Kidney (tissue), 14 donors: ENCODE measurements around the gene AKAP13. TPM values are rescaled to one million over a fixed set of nuclear protein-coding genes. Genes with fewer than 3 reads are reported as not detected.

ENCODE experiments used
- DNase-seq, 5 donors: peaks; one replicate each; pipeline ENCODE4 v3.0.0-alpha.2; 2013 to 2020
- FAIRE-seq: peaks from 2 replicates; lab custom pipeline; 2012; peaks lifted over from hg19 to GRCh38; lab: Jason Lieb, UNC
- H3K27ac ChIP-seq, 2 donors: one replicate each; pipeline ENCODE4 v1.7.0; 2013; ENCODE audit warnings: low read depth in 2 of 2, low read length in 2 of 2, inconsistent platforms in 1 of 2
- H3K27me3 ChIP-seq: one replicate; pipeline ENCODE4 v1.7.1; 2013; ENCODE audit warnings: low read length, inconsistent platforms; ENCODE audit not compliant: control insufficient read depth, insufficient read depth
- H3K36me3 ChIP-seq, 3 donors: one replicate each; pipeline versions ENCODE4 v1.7.0 to v1.7.1; 2013; ENCODE audit warnings: low read length in 3 of 3, control low read depth in 1 of 3, inconsistent platforms in 1 of 3; ENCODE audit not compliant: insufficient read depth in 3 of 3, control insufficient read depth in 2 of 3
- H3K4me1 ChIP-seq, 3 donors: one replicate each; pipeline versions ENCODE4 v1.7.0 to v1.7.1; 2013; ENCODE audit warnings: low read length in 3 of 3, inconsistent platforms in 1 of 3, low read depth in 1 of 3; ENCODE audit not compliant: control insufficient read depth in 2 of 3, insufficient read depth in 2 of 3
- H3K4me3 ChIP-seq, 3 donors: one replicate each; pipeline versions ENCODE4 v1.7.0 to v1.8.1; 2013; ENCODE audit warnings: low read length in 3 of 3, control low read depth in 1 of 3, inconsistent platforms in 1 of 3
- H3K9ac ChIP-seq, 3 donors: one replicate each; pipeline versions ENCODE4 v1.7.0 to v1.7.1; 2013; ENCODE audit warnings: low read length in 3 of 3, control low read depth in 1 of 3, inconsistent platforms in 1 of 3
- H3K9me3 ChIP-seq, 3 donors: one replicate each; pipeline versions ENCODE4 v1.7.0 to v1.7.1; 2013; ENCODE audit warnings: low read length in 3 of 3, control low read depth in 1 of 3, inconsistent platforms in 1 of 3; ENCODE audit not compliant: control insufficient read depth in 2 of 3, insufficient read depth in 1 of 3
- intact Hi-C: fragments of 100-400 bp; cut with DNase I; formaldehyde crosslinking; loops from one replicate; pipeline ENCODE4 v1.11.1; 2022
- polyA plus RNA-seq: library from polyadenylated mRNA; stranded (reverse); fragments of 350-450 nt; fragmentation: Illumina TruSeq; extraction: RNeasy Lipid Tissue Mini Kit (QIAGEN cat#74804); gene quantifications from one replicate; pipeline ENCODE4 v1.2.3, GENCODE V29; 2014; ENCODE audit warnings: low read depth, low replicate concordance; ENCODE audit not compliant: insufficient read depth
- total RNA-seq: library from RNA; stranded (reverse); fragmentation: NEBNext Ultra II Directional; extraction: Animal tissue kit (Norgen Biotek cat#: 25700); gene quantifications from one replicate; pipeline ENCODE4 v1.2.1, GENCODE V29; 2021
- TF ChIP-seq, protein P1 (sequence below): IDR thresholded peaks from 3 replicates; pipeline ENCODE4 v1.5.1; 2012; ENCODE audit warnings: mild to moderate bottlenecking, moderate library complexity, borderline replicate concordance; ENCODE audit not compliant: insufficient read depth; ENCODE audit errors: extremely low read depth
- donor health status: control.
- donor health status: control.
- donor health status: control.
- donor health status: control.
- donor health status: control.
- donor health status: DM: yes; HTN: yes; CAD: no.
- donor health status: Normal renal cell carcinoma (clear cell type).

Gene AKAP13
- total and polyA plus RNA-seq, 2 donors from 2014 or later: 18.8 to 174 TPM

DNA sequence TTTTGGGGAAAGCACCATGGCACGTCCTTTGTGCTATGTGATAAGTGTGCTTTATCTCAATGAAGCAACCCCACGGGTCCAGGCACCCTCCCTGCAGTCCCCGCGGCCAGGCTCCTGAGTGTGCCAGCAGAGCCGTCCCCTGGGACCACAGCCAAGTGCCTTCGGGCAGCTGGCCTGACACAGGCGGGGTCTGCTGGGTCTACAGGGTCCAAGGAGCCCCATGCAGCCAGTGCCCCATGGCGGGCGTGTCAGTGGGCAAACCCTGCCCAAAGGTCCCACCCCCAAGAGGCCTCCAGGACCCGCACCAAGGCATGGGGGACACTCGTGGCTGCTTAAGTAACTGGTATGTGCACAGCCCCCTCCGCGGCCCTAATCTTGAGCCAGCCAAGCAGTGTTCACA is 379.0 kb downstream of the AKAP13 start:
- DNase-seq (peak in 1 of 5 donors; percentile 74), FAIRE-seq (no peak)
- intact Hi-C loops: no loop called here
- no peak overlapping the region for H3K27ac ChIP-seq
- H3K4me3 ChIP-seq: no peak overlapping the region
- H3K4me1 ChIP-seq: peaks cover 0 to 20% (median 17%) of the 10 kb centered on the region in 3 donors
- H3K36me3 ChIP-seq: peaks cover 0 to 4% (median 0%) of the 10 kb centered on the region in 3 donors
- H3K9me3 ChIP-seq: no peaks in the 10 kb centered on the region
- no peak overlapping the region for H3K9ac ChIP-seq
- TF ChIP-seq, protein P1, sequence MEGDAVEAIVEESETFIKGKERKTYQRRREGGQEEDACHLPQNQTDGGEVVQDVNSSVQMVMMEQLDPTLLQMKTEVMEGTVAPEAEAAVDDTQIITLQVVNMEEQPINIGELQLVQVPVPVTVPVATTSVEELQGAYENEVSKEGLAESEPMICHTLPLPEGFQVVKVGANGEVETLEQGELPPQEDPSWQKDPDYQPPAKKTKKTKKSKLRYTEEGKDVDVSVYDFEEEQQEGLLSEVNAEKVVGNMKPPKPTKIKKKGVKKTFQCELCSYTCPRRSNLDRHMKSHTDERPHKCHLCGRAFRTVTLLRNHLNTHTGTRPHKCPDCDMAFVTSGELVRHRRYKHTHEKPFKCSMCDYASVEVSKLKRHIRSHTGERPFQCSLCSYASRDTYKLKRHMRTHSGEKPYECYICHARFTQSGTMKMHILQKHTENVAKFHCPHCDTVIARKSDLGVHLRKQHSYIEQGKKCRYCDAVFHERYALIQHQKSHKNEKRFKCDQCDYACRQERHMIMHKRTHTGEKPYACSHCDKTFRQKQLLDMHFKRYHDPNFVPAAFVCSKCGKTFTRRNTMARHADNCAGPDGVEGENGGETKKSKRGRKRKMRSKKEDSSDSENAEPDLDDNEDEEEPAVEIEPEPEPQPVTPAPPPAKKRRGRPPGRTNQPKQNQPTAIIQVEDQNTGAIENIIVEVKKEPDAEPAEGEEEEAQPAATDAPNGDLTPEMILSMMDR: no peak
- H3K27me3 ChIP-seq: no peaks in the 10 kb centered on the region

DNA sequence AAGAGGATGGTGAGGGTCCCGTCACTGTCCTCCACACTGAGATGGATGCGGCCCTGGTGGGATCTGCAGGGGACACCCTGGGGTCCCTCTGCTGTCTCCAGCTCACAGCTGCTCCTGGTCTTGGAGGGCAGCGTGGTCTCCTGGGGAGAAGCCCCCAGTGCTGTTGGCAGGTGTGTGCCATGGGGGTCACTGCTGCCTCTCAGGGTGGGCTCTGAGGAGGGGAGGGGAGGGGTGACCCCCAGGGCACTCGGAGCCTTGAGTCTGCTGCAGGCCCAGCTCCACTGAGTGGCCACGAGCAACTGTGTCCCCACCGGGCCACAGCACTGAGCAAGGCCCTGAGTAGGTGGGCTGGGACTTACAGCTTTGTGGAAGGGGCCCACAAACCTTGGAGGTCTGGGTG is 379.6 kb downstream of the AKAP13 start:
- FAIRE-seq: no peak
- DNase-seq: peak in 1 of 5 donors; percentile 53
- TF ChIP-seq, protein P1: no peak
- H3K27me3 ChIP-seq: no peaks in the 10 kb centered on the region
- intact Hi-C loops: no loop called here
- peaks cover 0 to 27% (median 24%) of the 10 kb centered on the region in 3 donors for H3K4me1 ChIP-seq
- no peak overlapping the region for H3K4me3 ChIP-seq
- no peak overlapping the region for H3K9ac ChIP-seq
- H3K9me3 ChIP-seq: no peaks in the 10 kb centered on the region
- H3K27ac ChIP-seq: no peak overlapping the region
- peaks cover 0 to 4% (median 0%) of the 10 kb centered on the region in 3 donors for H3K36me3 ChIP-seq

DNA sequence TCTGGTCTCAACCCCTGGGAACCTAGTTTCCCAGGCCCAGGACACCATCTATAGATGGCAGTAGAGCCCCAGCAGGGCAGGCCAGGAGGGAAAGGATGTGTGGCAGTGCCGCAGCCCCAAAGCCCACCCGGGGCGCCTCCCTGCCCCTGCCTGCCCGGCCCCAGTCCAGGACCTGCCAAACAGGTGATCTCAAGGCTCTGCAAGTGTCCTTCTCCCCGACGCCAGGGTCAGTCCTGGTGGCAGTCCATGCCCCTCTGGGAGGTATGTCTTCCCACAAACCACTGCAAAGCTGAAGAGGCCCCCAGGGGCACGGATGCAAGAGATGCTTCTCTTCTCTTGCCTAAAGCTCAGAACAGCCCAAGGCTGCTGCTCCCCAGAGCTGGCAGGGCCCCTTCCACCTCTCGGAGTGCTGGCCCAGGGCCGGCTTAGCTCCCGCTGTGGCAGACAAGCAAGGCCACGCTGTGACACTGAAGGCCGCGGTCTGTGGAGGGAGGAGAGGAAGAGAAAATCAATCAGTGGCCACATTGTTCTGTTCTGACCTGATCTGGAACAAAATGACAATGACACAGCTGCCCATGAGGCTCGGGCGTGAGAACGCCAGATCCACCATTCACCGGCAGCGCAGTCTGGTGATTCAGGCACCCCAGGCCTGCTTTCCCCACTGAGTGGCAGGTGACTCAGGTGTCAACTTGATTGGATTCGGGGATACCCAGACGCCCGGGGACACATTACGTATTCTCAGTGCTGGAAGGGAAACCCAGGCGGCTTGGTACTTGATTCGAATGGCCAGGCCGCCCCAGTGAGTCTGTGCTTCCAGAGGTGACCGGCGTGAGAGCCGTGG is 380.3 kb downstream of the AKAP13 start:
- TF ChIP-seq, protein P1: no peak
- DNase-seq: peak in 1 of 5 donors; percentile 66
- FAIRE-seq: no peak
- H3K27ac ChIP-seq: no peak overlapping the region
- H3K27me3 ChIP-seq: no peaks in the 10 kb centered on the region
- peaks cover 0 to 4% (median 0%) of the 10 kb centered on the region in 3 donors for H3K36me3 ChIP-seq
- H3K4me1 ChIP-seq: peaks cover 0 to 28% (median 24%) of the 10 kb centered on the region in 3 donors
- intact Hi-C loops: no loop called here
- H3K9me3 ChIP-seq: no peaks in the 10 kb centered on the region
- H3K9ac ChIP-seq: no peak overlapping the region
- no peak overlapping the region for H3K4me3 ChIP-seq
